Frontal cortex (tissue), 4 donors: ENCODE results near the gene MRPS9. TPM values are rescaled to one million over a fixed set of nuclear protein-coding genes. Genes with fewer than 3 reads are reported as not detected.

Experiments used
- DNase-seq, 2 donors: peaks; one replicate each; pipeline ENCODE4 v3.0.0; 2012; ENCODE audit warnings: low spot score in 2 of 2
- FAIRE-seq: peaks from 2 replicates; lab custom pipeline; 2012; peaks lifted over from hg19 to GRCh38; lab: Jason Lieb, UNC
- total RNA-seq: library from RNA; depleted of rRNA; stranded (reverse); fragments of >200 nt; gene quantifications from one replicate; pipeline ENCODE4 v1.2.3, GENCODE V29; 2014
- donor health status: control.
- donor health status: control.
- donor health status: control.

The MRPS9 gene
- total RNA-seq, 1 donor from 2014 or later, result 10.2 TPM

GRCh38 chr2:105114551-105114950 lies 76.7 kb downstream of the MRPS9 start:
- DNase-seq, result peak; percentile 62 to 75
- peak; percentile 93 for FAIRE-seq

- no peak for FAIRE-seq
- no peak for DNase-seq
Measured at GRCh38 chr2:105116348-105116747, 78.5 kb downstream of the MRPS9 start.

GRCh38 chr2:105117565-105117964 lies 79.7 kb downstream of the MRPS9 start:
- DNase-seq (no peak), FAIRE-seq (no peak)

- FAIRE-seq, result no peak
- no peak for DNase-seq
Measured at GRCh38 chr2:105118960-105119359, 81.1 kb downstream of the MRPS9 start.

GRCh38 chr2:105121434-105121833 lies 83.6 kb downstream of the MRPS9 start:
- FAIRE-seq (no peak), DNase-seq (no peak)

GRCh38 chr2:105125428-105125827 lies 87.6 kb downstream of the MRPS9 start:
- DNase-seq, result no peak
- no peak for FAIRE-seq

GRCh38 chr2:105125920-105126319 lies 88.1 kb downstream of the MRPS9 start:
- DNase-seq, result no peak
- no peak for FAIRE-seq

GRCh38 chr2:105126336-105126735 lies 88.5 kb downstream of the MRPS9 start:
- FAIRE-seq, result no peak
- DNase-seq, result no peak

- FAIRE-seq (no peak), DNase-seq (no peak)
Measured at GRCh38 chr2:105127289-105127915, 89.5 kb downstream of the MRPS9 start.

- FAIRE-seq (no peak), DNase-seq (no peak)
Measured at GRCh38 chr2:105129722-105130232, 91.9 kb downstream of the MRPS9 start.

GRCh38 chr2:105130546-105130945 lies 92.7 kb downstream of the MRPS9 start:
- no peak for FAIRE-seq
- no peak for DNase-seq

GRCh38 chr2:105134081-105134480 lies 96.2 kb downstream of the MRPS9 start:
- DNase-seq (no peak), FAIRE-seq (no peak)

- DNase-seq, result no peak
- FAIRE-seq, result no peak
Measured at GRCh38 chr2:105135436-105135835, 97.6 kb downstream of the MRPS9 start.

- FAIRE-seq (no peak), DNase-seq (no peak)
Measured at GRCh38 chr2:105136394-105136793, 98.5 kb downstream of the MRPS9 start.

GRCh38 chr2:105138643-105139042 lies 100.8 kb downstream of the MRPS9 start:
- DNase-seq, result no peak
- no peak for FAIRE-seq

GRCh38 chr2:105139556-105140239 lies 101.8 kb downstream of the MRPS9 start:
- FAIRE-seq (no peak), DNase-seq (no peak)

GRCh38 chr2:105140240-105140568 lies 102.3 kb downstream of the MRPS9 start:
- no peak for FAIRE-seq
- DNase-seq, result no peak

GRCh38 chr2:105141099-105141614 lies 103.3 kb downstream of the MRPS9 start:
- FAIRE-seq, result no peak

GRCh38 chr2:105142239-105142638 lies 104.4 kb downstream of the MRPS9 start:
- no peak for DNase-seq

More at GRCh38 chr2:105141099-105141614, 103.3 kb downstream of the MRPS9 start:
- DNase-seq, result no peak

GRCh38 chr2:105143094-105143466 lies 105.2 kb downstream of the MRPS9 start:
- DNase-seq, result no peak

More at GRCh38 chr2:105142239-105142638, 104.4 kb downstream of the MRPS9 start:
- FAIRE-seq, result no peak

GRCh38 chr2:105143467-105144151 lies 105.7 kb downstream of the MRPS9 start:
- peak; percentile 52 to 65 for DNase-seq

More at GRCh38 chr2:105143094-105143466, 105.2 kb downstream of the MRPS9 start:
- FAIRE-seq, result no peak

More at GRCh38 chr2:105143467-105144151, 105.7 kb downstream of the MRPS9 start:
- no peak for FAIRE-seq
